ENCODE results near the gene TK2. TPM values are rescaled to one million over a fixed set of nuclear protein-coding genes. Genes with fewer than 3 reads are reported as not detected.

The TK2 gene
- total RNA-seq, 1 experiment from 2014 or later = 5.0 TPM

DNA sequence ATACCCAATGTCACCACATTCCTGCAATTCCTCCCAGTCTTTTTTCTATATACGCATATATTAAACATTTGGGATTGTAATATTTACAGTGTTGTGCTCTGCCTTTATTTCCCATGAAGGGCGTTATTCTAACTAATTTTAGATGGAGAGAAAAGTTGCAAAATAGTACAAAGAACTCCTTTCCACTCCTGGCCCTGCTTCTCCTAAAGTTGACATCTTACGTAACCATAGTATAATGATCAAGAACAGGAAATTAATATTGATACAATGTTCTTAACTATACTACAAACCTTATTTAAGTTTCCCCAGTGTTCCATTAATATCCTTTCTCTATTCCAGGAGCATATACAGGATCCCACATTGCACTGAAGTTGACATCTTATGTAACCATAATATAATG lies 46.3 kb downstream of the TK2 start:
- ChIA-PET CTCF (no interaction called here), POLR2A (no interaction called here)
- Mint-ChIP-seq H3K9me3 (no peaks in the 10 kb centered on the region), H3K27me3 (ENCODE audit: low read depth) (peaks cover 4% of the 10 kb centered on the region), H3K4me1 (peaks cover 4% of the 10 kb centered on the region; the same call in 1 of the 2 replicates), H3K4me3 (no peak overlapping the region), H3K27ac (no peak overlapping the region), H3K36me3 (no peaks in the 10 kb centered on the region)
- no peak for DNase-seq (ENCODE audit: low spot score)
- no peak for TF ChIP-seq MXD4 (CRISPR knock-in tag; IDR thresholded peaks at IDR 0.05; ENCODE audit: borderline replicate concordance)
- TF ChIP-seq, protein P1, sequence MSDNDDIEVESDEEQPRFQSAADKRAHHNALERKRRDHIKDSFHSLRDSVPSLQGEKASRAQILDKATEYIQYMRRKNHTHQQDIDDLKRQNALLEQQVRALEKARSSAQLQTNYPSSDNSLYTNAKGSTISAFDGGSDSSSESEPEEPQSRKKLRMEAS (CRISPR knock-in tag; IDR thresholded peaks at IDR 0.05) = no peak
- no peak for ATAC-seq

DNA sequence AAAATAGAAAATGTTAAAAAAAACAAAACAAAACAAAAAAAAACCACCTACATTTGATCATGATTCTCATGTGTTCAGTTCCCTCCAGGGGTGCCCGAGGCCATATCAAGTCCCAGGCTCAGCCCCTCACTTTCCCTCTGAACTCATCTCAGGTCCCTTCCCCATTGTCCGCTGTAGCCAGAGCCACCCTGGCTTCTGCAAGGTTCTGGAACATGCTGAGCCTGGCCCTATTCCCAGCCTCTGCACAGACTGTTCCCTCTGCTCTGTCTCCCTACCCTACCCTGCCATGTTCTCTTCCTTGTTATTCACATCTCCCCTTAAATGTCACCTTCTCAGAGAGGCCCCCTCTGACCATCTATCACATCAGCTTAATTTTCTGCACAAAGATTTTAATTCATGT lies 46.9 kb downstream of the TK2 start:
- ChIA-PET POLR2A (no interaction called here), CTCF (interaction anchor here (1.2 kb wide), 1 partner anchor 86 kb away, joined by 4 read pairs; no protein-coding TSS in a partner anchor)
- H3K36me3 Mint-ChIP-seq = no peaks in the 10 kb centered on the region
- peaks cover 8% of the 10 kb centered on the region for H3K27me3 Mint-ChIP-seq (ENCODE audit: low read depth)
- H3K4me3 Mint-ChIP-seq = no peak overlapping the region
- H3K4me1 Mint-ChIP-seq = peaks cover 4% of the 10 kb centered on the region; the same call in 1 of the 2 replicates
- no peaks in the 10 kb centered on the region for H3K9me3 Mint-ChIP-seq
- no peak for DNase-seq (ENCODE audit: low spot score)
- no peak for ATAC-seq
- no peak overlapping the region for H3K27ac Mint-ChIP-seq
- TF ChIP-seq SMAD4 (CRISPR knock-in tag; IDR thresholded peaks at IDR 0.05) (no peak), GABPB1 (CRISPR knock-in tag; IDR thresholded peaks at IDR 0.05) (no peak), ZNF232 (CRISPR knock-in tag; IDR thresholded peaks at IDR 0.05) (no peak), TEAD1 (CRISPR knock-in tag; IDR thresholded peaks at IDR 0.05) (no peak), NFYB (CRISPR knock-in tag; conservative IDR thresholded peaks at IDR 0.05; ENCODE audit: low read depth) (no peak), ZNF317 (CRISPR knock-in tag; IDR thresholded peaks at IDR 0.05; ENCODE audit: borderline replicate concordance, low read depth) (no peak), RORB (CRISPR knock-in tag; IDR thresholded peaks at IDR 0.05) (no peak), ESRRA (CRISPR knock-in tag; IDR thresholded peaks at IDR 0.05; ENCODE audit: borderline replicate concordance) (no peak), CBFB (CRISPR knock-in tag; IDR thresholded peaks at IDR 0.05; ENCODE audit: low read depth) (no peak), NR3C1 (CRISPR knock-in tag; conservative IDR thresholded peaks at IDR 0.05; ENCODE audit: low read depth) (no peak), OVOL2 (CRISPR knock-in tag; IDR thresholded peaks at IDR 0.05; ENCODE audit: borderline replicate concordance) (no peak), NFE2L1 (CRISPR knock-in tag; IDR thresholded peaks at IDR 0.05) (no peak), TCF7 (CRISPR knock-in tag; IDR thresholded peaks at IDR 0.05; ENCODE audit: low read depth) (no peak), TP53 (CRISPR knock-in tag; IDR thresholded peaks at IDR 0.05) (no peak)
- TF ChIP-seq, protein P2, sequence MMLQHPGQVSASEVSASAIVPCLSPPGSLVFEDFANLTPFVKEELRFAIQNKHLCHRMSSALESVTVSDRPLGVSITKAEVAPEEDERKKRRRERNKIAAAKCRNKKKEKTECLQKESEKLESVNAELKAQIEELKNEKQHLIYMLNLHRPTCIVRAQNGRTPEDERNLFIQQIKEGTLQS (CRISPR knock-in tag; conservative IDR thresholded peaks at IDR 0.05) = no peak
- TF ChIP-seq, protein P1 (CRISPR knock-in tag; IDR thresholded peaks at IDR 0.05) = no peak
- TF ChIP-seq, protein P3, sequence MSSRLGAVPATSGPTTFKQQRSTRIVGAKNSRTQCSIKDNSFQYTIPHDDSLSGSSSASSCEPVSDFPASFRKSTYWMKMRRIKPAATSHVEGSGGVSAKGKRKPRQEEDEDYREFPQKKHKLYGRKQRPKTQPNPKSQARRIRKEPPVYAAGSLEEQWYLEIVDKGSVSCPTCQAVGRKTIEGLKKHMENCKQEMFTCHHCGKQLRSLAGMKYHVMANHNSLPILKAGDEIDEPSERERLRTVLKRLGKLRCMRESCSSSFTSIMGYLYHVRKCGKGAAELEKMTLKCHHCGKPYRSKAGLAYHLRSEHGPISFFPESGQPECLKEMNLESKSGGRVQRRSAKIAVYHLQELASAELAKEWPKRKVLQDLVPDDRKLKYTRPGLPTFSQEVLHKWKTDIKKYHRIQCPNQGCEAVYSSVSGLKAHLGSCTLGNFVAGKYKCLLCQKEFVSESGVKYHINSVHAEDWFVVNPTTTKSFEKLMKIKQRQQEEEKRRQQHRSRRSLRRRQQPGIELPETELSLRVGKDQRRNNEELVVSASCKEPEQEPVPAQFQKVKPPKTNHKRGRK (CRISPR knock-in tag; IDR thresholded peaks at IDR 0.05; ENCODE audit: borderline replicate concordance) = no peak
- TF ChIP-seq, protein P4, sequence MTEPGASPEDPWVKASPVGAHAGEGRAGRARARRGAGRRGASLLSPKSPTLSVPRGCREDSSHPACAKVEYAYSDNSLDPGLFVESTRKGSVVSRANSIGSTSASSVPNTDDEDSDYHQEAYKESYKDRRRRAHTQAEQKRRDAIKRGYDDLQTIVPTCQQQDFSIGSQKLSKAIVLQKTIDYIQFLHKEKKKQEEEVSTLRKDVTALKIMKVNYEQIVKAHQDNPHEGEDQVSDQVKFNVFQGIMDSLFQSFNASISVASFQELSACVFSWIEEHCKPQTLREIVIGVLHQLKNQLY (CRISPR knock-in tag; IDR thresholded peaks at IDR 0.05) = no peak
- TF ChIP-seq, protein P5, sequence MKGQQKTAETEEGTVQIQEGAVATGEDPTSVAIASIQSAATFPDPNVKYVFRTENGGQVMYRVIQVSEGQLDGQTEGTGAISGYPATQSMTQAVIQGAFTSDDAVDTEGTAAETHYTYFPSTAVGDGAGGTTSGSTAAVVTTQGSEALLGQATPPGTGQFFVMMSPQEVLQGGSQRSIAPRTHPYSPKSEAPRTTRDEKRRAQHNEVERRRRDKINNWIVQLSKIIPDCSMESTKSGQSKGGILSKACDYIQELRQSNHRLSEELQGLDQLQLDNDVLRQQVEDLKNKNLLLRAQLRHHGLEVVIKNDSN (CRISPR knock-in tag; IDR thresholded peaks at IDR 0.05) = no peak
